GM18519 (cell line): ENCODE data around the gene SGK2.
"Not testable (repeated sequence)": the region's sequence is repeated elsewhere in the genome, so short reads cannot be mapped to it uniquely, and the experiment has no call there.

Source experiments
- ATAC-seq: cut with Tn5 transposase; IDR thresholded peaks from one replicate; pipeline ENCODE4 v1.9.1; 2021; ENCODE audit warnings: mild to moderate bottlenecking, moderate library complexity; ENCODE audit not compliant: unreplicated experiment, low FRiP score

Gene SGK2

DNA sequence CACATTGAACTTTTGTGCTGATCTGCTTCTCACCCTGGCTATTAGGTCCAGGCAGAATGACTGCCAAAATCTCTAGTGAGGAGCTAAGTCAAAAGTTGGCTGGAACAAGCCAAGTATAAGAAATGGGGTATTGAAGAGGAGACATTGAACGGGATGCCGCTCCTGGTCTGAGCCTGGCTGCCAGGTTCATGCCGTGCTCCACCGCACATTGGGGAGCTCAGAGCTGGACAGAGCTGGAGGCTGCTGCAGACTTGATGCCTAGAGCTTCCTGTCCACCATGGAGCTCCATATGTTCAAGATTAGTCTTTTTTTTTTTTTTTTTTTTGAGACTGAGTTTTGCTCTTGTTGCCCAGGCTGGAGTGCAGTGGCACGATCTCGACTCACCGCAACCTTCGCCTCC, 27.8 kb downstream of the SGK2 start:
- ATAC-seq, result no peak

DNA sequence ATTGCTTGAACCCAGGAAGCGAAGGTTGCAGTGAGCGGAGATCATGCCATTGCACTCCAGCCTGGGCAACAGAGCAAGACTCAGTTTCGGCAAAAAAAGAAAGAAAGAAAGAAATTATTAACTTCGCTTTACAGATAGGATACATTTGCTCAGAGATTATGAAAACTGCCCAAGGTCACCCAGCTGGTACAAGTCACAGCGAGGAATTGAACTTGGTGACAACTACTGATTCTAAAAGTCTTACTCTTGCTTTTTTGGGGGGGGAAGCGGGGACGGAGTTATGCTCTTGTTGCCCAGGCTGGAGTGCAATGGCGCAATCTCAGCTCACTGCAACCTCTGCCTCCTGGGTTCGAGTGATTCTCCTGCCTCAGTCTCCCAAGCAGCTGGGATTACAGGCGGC, 29.7 kb downstream of the SGK2 start:
- ATAC-seq, result not testable (repeated sequence)

DNA sequence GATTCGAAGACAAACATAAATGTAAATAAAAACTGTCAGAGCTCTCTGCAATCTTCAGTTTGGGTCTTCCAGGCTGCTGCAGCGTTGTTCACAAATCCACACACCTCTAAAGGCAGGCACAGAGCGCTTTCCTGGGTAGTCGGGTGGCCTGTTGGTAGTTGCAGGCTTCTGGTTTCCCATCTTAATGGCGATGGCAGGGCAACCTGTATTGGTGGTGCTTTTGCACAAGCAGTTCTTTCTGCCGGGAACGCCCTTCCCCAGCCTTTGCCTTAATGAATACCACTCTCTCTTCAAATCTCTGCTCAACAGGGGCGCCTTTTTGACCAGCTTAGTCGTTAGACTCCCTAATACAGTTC, 31.2 kb downstream of the SGK2 start:
- no peak for ATAC-seq

DNA sequence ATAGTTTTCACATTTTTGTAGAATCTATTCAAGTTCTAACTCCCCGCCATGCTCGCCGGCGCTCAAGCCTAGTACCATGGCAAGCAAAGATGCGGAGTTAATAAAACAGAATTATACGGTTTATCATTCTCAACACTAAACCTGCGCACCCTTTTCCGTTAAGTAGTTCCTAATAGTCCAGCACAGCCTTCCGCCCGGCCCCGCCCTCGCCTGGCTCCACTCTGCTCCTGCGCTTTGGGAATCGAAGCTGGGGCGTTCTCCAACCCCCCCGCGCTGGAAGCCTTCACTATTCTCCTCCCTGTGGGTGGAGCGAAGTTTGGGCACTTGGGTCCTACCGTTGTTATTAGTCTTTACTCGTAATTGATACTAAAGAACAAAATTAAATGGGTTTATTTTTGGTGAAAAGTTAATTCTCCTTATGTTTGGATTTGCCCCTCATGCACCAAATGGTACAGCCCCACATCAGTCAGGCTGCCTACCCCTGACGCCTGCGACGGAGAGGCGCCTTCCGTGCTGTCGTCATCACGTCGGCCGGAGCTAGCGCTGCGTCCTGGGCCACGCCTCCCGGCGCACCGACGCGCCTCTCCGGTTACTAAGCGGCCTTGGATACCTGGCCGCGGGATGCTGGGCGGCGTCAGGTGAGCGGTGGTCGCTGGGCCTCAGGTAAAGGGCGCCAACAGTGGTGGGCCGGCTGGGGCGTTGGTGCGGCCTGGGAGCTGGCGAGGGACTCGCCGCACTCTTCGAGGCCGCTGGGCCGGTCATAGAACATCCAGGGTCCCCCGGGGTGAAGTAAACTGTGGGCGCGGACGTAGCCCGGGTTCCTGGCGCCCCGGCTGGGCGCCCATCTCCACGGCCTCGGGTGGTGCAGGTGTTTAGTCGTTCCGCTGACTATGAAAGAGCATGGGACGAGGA, 31.8 kb downstream of the SGK2 start, which contains the start of gene IFT52:
IFT52 (plus strand) TSS at position 546 of the 912 bp plus-strand sequence. CDS start 3,762 bp downstream, outside the sequence.
- ATAC-seq, result peak; percentile 96

DNA sequence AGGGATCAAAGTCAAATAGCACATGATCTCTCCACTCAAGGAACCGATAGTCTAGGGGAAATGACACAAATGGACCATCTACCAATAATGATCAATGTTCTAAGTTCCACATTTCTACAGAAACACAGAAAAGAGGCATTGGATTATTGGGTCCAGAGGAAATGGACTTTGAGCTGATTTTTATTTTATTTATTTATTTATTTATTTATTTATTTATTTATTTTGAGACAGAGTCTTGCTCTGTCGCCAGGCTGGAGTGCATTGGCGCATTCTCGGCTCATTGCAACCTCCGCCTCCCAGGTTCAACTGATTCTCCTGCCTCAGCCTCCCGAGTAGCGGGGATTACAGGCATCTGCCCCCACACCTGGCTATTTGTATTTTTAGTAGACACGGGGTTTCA, 43.1 kb downstream of the SGK2 start:
- ATAC-seq, result not testable (repeated sequence)

DNA sequence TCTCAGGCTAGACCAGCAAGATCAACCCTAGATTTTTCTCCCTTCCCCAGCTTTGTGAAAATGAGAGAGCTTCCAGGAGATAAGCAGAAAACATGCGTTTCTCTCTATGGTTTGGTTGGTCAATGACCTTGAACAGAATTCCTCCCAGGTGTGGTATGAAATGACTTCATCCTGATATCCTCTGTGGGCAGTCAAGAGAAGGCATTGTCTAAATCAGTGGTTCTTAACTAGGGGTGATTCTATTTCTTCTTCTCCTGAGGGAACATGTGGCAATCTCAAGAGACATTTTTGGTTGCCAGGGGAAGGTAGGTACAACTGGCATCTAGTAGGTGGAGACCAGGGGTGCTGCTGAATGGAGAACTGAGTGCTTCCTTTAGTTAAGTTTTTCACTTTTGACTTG, 44.3 kb downstream of the SGK2 start:
- no peak for ATAC-seq

DNA sequence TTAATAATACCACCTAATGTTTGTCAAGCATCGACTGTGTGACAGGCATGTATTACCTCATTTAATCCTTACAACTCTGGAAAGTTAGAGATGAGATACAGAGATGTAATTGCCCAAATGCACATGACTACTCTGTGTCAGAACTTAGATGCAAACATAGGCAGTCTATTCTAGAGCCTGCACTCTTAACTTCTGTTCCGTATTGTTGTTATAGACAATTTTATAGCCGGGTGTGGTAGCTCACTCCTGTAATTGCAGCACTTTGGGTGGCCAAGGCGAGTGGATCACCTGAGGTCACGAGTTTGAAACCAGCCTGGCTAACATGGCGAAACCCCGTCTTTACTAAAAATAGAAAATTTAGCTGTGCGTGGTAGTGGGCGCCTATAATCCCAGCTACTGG, 46.9 kb downstream of the SGK2 start:
- ATAC-seq, result no peak

DNA sequence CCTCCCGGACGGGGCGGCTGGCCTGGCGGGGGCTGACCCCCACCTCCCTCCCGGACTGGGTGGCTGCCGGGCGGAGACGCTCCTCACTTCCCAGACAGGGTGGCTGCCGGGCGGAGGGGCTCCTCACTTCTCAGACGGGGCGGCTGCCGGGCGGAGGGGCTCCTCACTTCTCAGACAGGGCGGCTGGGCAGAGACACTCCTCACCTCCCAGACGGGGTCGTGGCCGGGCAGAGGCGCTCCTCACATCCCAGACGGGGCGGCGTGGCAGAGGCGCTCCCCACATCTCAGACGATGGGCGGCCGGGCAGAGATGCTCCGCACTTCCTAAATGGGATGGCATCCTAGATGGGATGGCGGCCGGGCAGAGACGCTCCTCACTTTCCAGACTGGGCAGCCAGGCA, 48.5 kb downstream of the SGK2 start:
- ATAC-seq, result not testable (repeated sequence)

DNA sequence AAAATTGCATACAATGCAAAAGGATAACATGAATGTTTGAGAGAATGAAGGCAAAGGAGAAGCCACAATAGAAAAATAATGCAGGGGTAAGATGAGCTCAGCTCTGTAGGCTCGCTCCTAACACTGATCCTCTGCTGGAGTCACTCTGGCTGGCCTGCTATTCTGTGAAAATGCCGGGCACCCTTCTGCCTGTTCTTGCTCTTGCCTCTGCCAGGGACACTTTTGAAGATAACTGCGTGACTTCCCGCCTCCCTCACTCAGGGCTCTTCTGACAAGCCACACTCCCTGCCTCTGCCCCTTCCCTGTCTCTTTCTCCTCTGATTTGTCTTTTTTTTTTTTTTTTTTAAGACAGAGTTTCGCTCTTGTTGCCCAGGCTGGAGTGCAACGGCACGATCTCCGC, 72.8 kb downstream of the SGK2 start:
- no peak for ATAC-seq
